Measurements from ENCODE around the gene SYT8. TPM values are rescaled to one million over a fixed set of nuclear protein-coding genes. Genes with fewer than 3 reads are reported as not detected.

SYT8 gene
- total RNA-seq, 2 donors from 2014 or later = 3.4 to 3.6 TPM

DNA sequence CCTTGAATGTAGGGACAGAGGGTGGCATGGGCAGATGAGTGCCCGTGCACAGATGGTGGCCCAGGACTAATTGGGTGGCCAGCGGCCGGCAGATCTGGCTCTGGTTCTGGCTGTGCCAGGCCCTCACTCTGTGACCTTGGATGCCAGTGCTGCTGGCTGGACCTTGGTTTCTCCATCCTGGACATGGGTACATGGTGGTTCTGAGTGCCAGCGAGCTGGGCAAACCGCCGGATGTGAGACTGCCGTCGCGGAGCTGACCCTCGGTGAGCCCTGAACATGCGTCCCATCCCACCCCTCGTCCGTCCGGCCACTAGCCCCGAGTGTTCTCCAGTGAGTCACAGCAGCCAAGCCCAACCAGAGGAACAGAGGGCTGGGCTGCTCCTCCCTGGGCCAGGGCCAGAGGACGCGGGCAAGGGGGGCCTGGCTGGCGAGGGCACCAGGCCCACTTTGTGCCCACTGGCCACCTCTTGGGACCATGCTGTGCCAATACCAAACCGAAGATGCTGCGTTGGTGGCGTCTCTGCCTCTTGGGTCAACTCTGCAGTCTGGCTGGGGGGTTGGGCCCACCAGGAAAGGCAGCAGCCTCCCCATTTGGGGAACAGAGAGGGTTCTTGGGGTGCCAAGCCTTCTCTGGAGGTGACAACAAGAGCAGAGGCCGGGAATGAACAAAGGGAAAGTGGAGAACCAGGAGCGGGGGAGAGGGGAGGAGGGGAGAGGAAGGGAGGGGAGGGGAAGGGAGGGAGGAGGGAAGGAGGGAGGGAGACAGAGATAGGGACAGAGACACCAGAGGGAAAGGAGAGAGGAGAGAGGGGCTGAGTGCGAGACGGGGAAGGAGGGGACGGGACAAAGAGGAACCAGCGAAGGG, 28.8 kb downstream of the SYT8 start:
- Histone ChIP-seq H3K36me3 (no peaks in the 10 kb centered on the region), H3K4me1 (ENCODE audit: control insufficient read depth in 1 of 2, low read depth in 2 of 2) (peaks cover 31 to 47% of the 10 kb centered on the region in 2 donors), H3K27me3 (replicated peaks; ENCODE audit: insufficient read depth) (no peaks in the 10 kb centered on the region), H3K9me3 (no peaks in the 10 kb centered on the region), H3K27ac (peak overlapping the region; percentile 84 to 90), H3K4me3 (peak overlapping the region; percentile 52)
- ATAC-seq (ENCODE audit: insufficient number of reproducible peaks, low FRiP score, low read depth) (peak; percentile 78), DNase-seq (ENCODE audit: low spot score) (peak; percentile 74)
- TF ChIP-seq, protein P1, sequence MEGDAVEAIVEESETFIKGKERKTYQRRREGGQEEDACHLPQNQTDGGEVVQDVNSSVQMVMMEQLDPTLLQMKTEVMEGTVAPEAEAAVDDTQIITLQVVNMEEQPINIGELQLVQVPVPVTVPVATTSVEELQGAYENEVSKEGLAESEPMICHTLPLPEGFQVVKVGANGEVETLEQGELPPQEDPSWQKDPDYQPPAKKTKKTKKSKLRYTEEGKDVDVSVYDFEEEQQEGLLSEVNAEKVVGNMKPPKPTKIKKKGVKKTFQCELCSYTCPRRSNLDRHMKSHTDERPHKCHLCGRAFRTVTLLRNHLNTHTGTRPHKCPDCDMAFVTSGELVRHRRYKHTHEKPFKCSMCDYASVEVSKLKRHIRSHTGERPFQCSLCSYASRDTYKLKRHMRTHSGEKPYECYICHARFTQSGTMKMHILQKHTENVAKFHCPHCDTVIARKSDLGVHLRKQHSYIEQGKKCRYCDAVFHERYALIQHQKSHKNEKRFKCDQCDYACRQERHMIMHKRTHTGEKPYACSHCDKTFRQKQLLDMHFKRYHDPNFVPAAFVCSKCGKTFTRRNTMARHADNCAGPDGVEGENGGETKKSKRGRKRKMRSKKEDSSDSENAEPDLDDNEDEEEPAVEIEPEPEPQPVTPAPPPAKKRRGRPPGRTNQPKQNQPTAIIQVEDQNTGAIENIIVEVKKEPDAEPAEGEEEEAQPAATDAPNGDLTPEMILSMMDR (IDR thresholded peaks at IDR 0.05) = no peak

DNA sequence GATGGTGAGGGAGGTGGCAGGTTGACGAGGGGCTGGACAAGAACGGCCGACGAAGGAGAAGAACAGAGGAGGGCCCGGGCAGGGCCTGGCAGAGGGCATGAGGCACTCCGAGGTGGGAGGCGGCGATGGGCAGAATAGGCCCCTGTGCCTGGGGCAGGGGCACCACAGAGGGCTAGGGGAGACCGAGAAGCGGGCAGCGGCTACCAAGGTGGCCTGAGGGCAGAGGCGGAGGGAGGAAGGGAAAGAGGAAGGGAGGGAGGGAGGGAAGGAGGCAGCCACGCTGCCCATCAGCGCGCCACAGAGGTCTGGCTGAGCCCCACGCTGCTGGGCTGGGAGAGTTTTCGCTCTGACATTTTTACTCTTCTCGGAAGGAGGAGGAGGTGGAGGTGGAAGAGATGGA, 29.4 kb downstream of the SYT8 start:
- TF ChIP-seq, protein P1 (IDR thresholded peaks at IDR 0.05) = no peak
- Histone ChIP-seq H3K4me3 (peak overlapping the region; percentile 52), H3K9me3 (no peaks in the 10 kb centered on the region), H3K4me1 (ENCODE audit: control insufficient read depth in 1 of 2, low read depth in 2 of 2) (peaks cover 37 to 53% of the 10 kb centered on the region in 2 donors), H3K27ac (peak overlapping the region; percentile 84 to 90), H3K27me3 (replicated peaks; ENCODE audit: insufficient read depth) (no peaks in the 10 kb centered on the region), H3K36me3 (no peaks in the 10 kb centered on the region)
- no peak for ATAC-seq (ENCODE audit: insufficient number of reproducible peaks, low FRiP score, low read depth)
- DNase-seq (ENCODE audit: low spot score) = no peak

DNA sequence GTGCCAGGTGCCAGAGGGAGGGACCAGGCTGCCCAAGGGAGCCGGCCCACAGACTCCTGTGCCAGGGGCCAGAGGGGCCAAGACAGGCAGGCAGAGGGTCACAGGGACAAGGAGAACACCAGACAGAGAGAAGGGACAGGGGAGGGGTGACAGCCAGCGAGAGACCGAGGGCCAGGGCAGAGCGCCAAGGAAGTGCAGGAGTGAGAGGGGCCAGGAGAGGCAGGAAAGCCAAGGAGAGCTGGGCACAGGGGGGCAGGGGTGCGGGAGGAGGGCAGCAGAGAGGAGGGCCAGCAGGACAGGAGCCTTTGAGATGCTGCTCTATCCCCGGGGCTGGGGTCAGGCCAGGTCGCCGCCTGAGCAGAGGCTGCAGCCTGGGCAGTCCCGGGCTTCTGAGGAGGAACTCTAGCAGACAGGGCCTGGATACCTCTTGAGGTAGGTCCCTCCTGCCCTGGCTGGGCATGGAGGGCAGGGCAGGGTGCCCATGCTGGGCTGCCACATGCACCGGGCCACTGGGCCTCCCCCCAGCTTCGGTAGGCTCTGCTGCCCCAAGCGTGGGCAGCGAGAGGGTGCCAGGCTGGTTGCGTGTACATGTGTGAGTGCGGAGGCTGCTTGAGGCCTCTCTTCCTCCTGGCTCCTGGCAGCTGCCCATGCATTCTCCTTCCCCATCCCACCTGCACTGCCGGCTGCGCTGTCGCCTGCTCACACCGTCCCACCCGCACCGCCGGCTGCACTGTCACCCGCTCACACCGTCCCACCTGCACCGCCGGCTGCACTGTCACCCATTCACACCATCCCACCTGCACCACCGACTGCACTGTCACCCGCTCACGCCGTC, 30.3 kb downstream of the SYT8 start:
- no peak for DNase-seq (ENCODE audit: low spot score)
- TF ChIP-seq, protein P1 (IDR thresholded peaks at IDR 0.05) = no peak
- no peaks in the 10 kb centered on the region for H3K36me3 ChIP-seq
- peak overlapping the region; percentile 52 for H3K4me3 ChIP-seq
- peak overlapping the region; percentile 84 to 90 for H3K27ac ChIP-seq
- H3K4me1 ChIP-seq (ENCODE audit: control insufficient read depth in 1 of 2, low read depth in 2 of 2) = peaks cover 43 to 61% of the 10 kb centered on the region in 2 donors
- no peaks in the 10 kb centered on the region for H3K27me3 ChIP-seq (replicated peaks; ENCODE audit: insufficient read depth)
- H3K9me3 ChIP-seq = no peaks in the 10 kb centered on the region
- no peak for ATAC-seq (ENCODE audit: insufficient number of reproducible peaks, low FRiP score, low read depth)

DNA sequence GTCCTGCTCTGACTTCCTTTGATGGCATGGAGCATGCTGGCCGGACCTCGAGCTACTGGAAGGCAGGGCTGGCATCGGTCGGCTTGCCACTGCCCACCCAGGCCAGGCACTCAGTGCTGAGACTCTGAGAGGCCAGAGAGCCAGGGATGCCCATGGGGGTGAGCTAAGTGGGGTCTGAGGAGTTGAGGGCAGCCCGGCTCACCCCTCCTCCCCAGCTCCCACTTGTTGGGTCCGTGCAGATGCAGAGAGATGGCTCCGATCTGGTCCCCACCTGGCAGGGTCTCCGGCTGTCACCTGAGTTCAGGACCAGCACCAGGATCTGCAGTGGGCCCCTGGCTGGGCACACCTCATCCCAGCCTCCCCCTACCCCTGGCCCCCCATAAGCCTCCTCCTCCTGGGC, 31.4 kb downstream of the SYT8 start:
- TF ChIP-seq, protein P1 (IDR thresholded peaks at IDR 0.05) = no peak
- peaks cover 55 to 73% of the 10 kb centered on the region in 2 donors for H3K4me1 ChIP-seq (ENCODE audit: control insufficient read depth in 1 of 2, low read depth in 2 of 2)
- H3K4me3 ChIP-seq = no peak overlapping the region
- ATAC-seq (ENCODE audit: insufficient number of reproducible peaks, low FRiP score, low read depth) (no peak), DNase-seq (ENCODE audit: low spot score) (no peak)
- H3K27ac ChIP-seq = no peak overlapping the region
- H3K27me3 ChIP-seq (replicated peaks; ENCODE audit: insufficient read depth) = no peaks in the 10 kb centered on the region
- H3K9me3 ChIP-seq = no peaks in the 10 kb centered on the region
- no peaks in the 10 kb centered on the region for H3K36me3 ChIP-seq

GRCh38 chr11:1866776-1867175, 32.0 kb downstream of the SYT8 start:
- no peak for DNase-seq (ENCODE audit: low spot score)
- no peak overlapping the region for H3K4me3 ChIP-seq
- no peak overlapping the region for H3K27ac ChIP-seq
- H3K36me3 ChIP-seq = no peaks in the 10 kb centered on the region
- H3K9me3 ChIP-seq = no peaks in the 10 kb centered on the region
- ATAC-seq (ENCODE audit: insufficient number of reproducible peaks, low FRiP score, low read depth) = no peak
- no peaks in the 10 kb centered on the region for H3K27me3 ChIP-seq (replicated peaks; ENCODE audit: insufficient read depth)
- H3K4me1 ChIP-seq (ENCODE audit: control insufficient read depth in 1 of 2, low read depth in 2 of 2) = peaks cover 58 to 78% of the 10 kb centered on the region in 2 donors
- TF ChIP-seq, protein P1 (IDR thresholded peaks at IDR 0.05) = no peak
